ENCODE data around the gene ATRN.

Gene ATRN

GRCh38 chr20:3679749-3680700, 209.2 kb downstream of the ATRN start:
- peak; percentile 62 for DNase-seq

- no peak for DNase-seq
Observed at GRCh38 chr20:3680701-3681351, 210.0 kb downstream of the ATRN start.

GRCh38 chr20:3681352-3681930, 210.6 kb downstream of the ATRN start:
- DNase-seq: no peak

GRCh38 chr20:3681931-3682781, 211.3 kb downstream of the ATRN start, which contains the start of gene ADAM33:
Gene ADAM33, minus strand, starts transcription at chr20:3682010. Its CDS starts 6 bp downstream, at chr20:3682004.
- DNase-seq: no peak

- DNase-seq: no peak
Observed at GRCh38 chr20:3685341-3685740, 214.5 kb downstream of the ATRN start.

GRCh38 chr20:3686421-3686820, 215.6 kb downstream of the ATRN start:
- no peak for DNase-seq

GRCh38 chr20:3686867-3687321, 216.1 kb downstream of the ATRN start:
- peak; percentile 69 for DNase-seq

GRCh38 chr20:3687655-3688054, 216.8 kb downstream of the ATRN start:
- peak; percentile 12 for DNase-seq

- no peak for DNase-seq
Observed at GRCh38 chr20:3689978-3690377, 219.2 kb downstream of the ATRN start.

- no peak for DNase-seq
Observed at GRCh38 chr20:3690413-3690812, 219.6 kb downstream of the ATRN start.

- DNase-seq: no peak
Observed at GRCh38 chr20:3691306-3691705, 220.5 kb downstream of the ATRN start.

GRCh38 chr20:3691897-3692296, 221.1 kb downstream of the ATRN start:
- DNase-seq: no peak

- DNase-seq: no peak
Observed at GRCh38 chr20:3692706-3693294, 222.0 kb downstream of the ATRN start.

- DNase-seq: no peak
Observed at GRCh38 chr20:3693376-3693775, 222.6 kb downstream of the ATRN start.

- no peak for DNase-seq
Observed at GRCh38 chr20:3694864-3695263, 224.0 kb downstream of the ATRN start.

GRCh38 chr20:3696200-3696599, 225.4 kb downstream of the ATRN start:
- DNase-seq: no peak

GRCh38 chr20:3696745-3697587, 226.1 kb downstream of the ATRN start:
- no peak for DNase-seq

GRCh38 chr20:3697588-3698305, 226.9 kb downstream of the ATRN start:
- DNase-seq: no peak

GRCh38 chr20:3698591-3699001, 227.8 kb downstream of the ATRN start:
- DNase-seq: no peak

- no peak for DNase-seq
Observed at GRCh38 chr20:3699037-3699436, 228.2 kb downstream of the ATRN start.

All from amniotic stem cell (primary cell).